Measurements from ENCODE around the gene NUP133. TPM values are rescaled to one million over a fixed set of nuclear protein-coding genes. Genes with fewer than 3 reads are reported as not detected.

NUP133 gene
- total RNA-seq, 1 donor from 2014 or later = 23.4 TPM

DNA sequence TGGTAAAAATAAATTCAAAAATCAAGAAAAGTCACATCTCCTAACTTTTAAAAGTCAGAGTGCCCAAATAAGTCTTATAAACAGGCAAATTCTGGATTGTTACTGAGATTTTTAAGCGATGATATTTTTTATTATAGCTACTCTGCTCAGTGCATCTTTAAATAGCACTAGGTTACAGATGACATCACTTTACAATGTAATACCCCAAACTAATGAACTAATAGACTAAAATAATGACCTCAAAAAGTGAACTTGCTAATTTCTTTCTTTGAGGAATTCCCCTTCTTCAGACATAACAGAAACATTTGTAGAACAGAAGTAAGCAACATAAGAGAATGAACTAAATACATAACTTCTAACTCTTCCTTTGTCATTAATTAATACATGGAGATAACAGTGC, 41.3 kb downstream of the NUP133 start:
- H3K36me3 ChIP-seq (ENCODE audit: control insufficient read depth, insufficient read depth, low read length) = peaks cover 13% of the 10 kb centered on the region
- DNase-seq (ENCODE audit: low read depth) (no peak), FAIRE-seq (no peak)
- TF ChIP-seq, protein P1, sequence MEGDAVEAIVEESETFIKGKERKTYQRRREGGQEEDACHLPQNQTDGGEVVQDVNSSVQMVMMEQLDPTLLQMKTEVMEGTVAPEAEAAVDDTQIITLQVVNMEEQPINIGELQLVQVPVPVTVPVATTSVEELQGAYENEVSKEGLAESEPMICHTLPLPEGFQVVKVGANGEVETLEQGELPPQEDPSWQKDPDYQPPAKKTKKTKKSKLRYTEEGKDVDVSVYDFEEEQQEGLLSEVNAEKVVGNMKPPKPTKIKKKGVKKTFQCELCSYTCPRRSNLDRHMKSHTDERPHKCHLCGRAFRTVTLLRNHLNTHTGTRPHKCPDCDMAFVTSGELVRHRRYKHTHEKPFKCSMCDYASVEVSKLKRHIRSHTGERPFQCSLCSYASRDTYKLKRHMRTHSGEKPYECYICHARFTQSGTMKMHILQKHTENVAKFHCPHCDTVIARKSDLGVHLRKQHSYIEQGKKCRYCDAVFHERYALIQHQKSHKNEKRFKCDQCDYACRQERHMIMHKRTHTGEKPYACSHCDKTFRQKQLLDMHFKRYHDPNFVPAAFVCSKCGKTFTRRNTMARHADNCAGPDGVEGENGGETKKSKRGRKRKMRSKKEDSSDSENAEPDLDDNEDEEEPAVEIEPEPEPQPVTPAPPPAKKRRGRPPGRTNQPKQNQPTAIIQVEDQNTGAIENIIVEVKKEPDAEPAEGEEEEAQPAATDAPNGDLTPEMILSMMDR (IDR thresholded peaks at IDR 0.05; ENCODE audit: insufficient read depth, low read length, severe bottlenecking) = no peak
- H3K27me3 ChIP-seq (ENCODE audit: control insufficient read depth, insufficient read depth, low read length) = no peaks in the 10 kb centered on the region
- H3K4me3 ChIP-seq (ENCODE audit: low read depth, low read length) = no peak overlapping the region

DNA sequence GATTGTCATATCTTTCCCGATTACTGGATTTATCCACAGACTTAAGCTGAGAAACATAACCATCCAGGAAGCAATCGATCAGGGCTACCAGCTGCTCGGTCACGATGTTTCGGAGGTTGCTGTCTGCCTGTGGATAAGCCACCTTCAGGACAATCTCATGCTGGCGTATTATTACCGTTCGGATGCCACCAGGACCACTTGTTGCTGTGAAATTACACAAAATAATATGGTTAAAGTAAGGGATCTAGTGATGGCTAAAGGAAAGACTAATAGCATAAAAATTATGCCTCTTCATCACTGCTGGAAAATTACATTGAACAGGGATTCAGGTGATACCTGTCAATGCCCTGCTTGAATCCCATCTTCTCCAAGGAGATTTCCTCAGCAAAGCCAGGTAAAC, 43.5 kb downstream of the NUP133 start:
- no peak for FAIRE-seq
- Histone ChIP-seq H3K36me3 (ENCODE audit: control insufficient read depth, insufficient read depth, low read length) (peaks cover 14% of the 10 kb centered on the region), H3K27me3 (ENCODE audit: control insufficient read depth, insufficient read depth, low read length) (no peaks in the 10 kb centered on the region), H3K4me3 (ENCODE audit: low read depth, low read length) (no peak overlapping the region)
- no peak for DNase-seq (ENCODE audit: low read depth)
- TF ChIP-seq, protein P1 (IDR thresholded peaks at IDR 0.05; ENCODE audit: insufficient read depth, low read length, severe bottlenecking) = no peak

DNA sequence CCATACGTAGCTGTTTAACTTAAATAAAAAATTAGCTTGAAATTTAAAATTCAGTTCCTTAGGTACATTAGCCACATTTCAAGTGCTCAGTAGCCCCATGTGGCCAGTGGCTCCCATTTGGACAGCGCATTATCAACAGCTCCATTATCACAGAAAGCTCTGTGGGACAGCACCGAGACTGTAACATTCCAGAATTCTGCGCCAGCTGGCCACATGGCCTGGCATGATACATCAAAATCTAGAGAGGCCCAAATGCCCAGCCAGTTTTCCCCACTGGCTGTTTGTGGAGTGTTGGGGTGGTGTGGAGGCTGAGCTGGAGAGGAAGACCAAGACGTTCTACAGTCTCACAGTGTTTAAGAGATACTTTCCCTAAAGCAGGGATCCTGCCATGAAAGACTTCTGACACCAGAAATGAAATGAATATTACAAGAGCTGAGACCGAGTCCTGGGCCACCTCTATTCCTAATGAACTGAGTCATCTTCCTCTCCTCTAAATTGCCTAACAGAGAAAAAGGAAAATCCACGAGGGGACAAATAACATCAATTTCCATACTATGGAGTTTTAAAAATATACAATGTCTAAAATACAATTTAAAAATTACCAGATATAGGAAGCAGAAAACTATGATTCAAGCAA, 47.0 kb downstream of the NUP133 start:
- TF ChIP-seq, protein P1 (IDR thresholded peaks at IDR 0.05; ENCODE audit: insufficient read depth, low read length, severe bottlenecking) = no peak
- Histone ChIP-seq H3K27me3 (ENCODE audit: control insufficient read depth, insufficient read depth, low read length) (no peaks in the 10 kb centered on the region), H3K36me3 (ENCODE audit: control insufficient read depth, insufficient read depth, low read length) (peaks cover 10% of the 10 kb centered on the region), H3K4me3 (ENCODE audit: low read depth, low read length) (no peak overlapping the region)
- no peak for DNase-seq (ENCODE audit: low read depth)
- FAIRE-seq = no peak

DNA sequence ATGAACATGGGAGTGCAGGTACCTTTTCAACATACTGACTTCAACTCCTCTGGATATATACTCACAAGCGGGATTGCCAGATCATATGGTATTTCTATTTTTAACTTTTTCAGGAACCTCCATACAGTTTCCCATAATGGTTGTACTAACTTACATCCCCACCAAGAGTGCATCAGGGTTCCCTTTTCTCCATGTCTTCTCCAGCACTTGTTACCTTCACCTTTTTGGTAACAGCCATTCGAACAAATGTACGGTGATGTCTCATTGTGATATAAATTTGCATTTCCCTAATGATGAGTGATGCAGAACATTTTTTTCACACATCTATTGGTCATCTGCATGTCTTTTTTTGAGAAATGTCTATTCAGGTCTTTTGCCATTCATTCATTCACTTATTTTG, 48.3 kb downstream of the NUP133 start:
- FAIRE-seq (no peak), DNase-seq (ENCODE audit: low read depth) (no peak)
- peaks cover 7% of the 10 kb centered on the region for H3K36me3 ChIP-seq (ENCODE audit: control insufficient read depth, insufficient read depth, low read length)
- TF ChIP-seq, protein P1 (IDR thresholded peaks at IDR 0.05; ENCODE audit: insufficient read depth, low read length, severe bottlenecking) = no peak
- H3K4me3 ChIP-seq (ENCODE audit: low read depth, low read length) = no peak overlapping the region
- no peaks in the 10 kb centered on the region for H3K27me3 ChIP-seq (ENCODE audit: control insufficient read depth, insufficient read depth, low read length)

DNA sequence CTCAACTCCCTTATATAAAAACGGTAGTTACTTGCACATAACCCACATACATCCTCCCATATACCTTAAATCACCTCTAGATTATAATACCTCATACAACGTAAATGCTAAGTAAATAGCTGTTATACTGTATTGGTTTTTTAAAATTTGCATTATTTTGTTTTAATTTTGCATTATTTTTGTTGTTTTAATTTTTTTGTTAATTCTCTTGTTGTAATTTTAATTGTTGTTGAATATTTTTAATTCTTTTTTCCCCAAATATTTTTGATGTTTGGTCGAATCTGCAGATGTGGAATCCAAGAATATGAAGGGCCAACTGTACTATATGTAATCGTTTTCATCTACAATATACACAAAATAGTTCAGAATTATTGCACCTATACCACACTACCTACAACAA, 50.7 kb downstream of the NUP133 start:
- no peak overlapping the region for H3K4me3 ChIP-seq (ENCODE audit: low read depth, low read length)
- no peaks in the 10 kb centered on the region for H3K27me3 ChIP-seq (ENCODE audit: control insufficient read depth, insufficient read depth, low read length)
- TF ChIP-seq, protein P1 (IDR thresholded peaks at IDR 0.05; ENCODE audit: insufficient read depth, low read length, severe bottlenecking) = no peak
- no peak for DNase-seq (ENCODE audit: low read depth)
- H3K36me3 ChIP-seq (ENCODE audit: control insufficient read depth, insufficient read depth, low read length) = peaks cover 5% of the 10 kb centered on the region
- no peak for FAIRE-seq

DNA sequence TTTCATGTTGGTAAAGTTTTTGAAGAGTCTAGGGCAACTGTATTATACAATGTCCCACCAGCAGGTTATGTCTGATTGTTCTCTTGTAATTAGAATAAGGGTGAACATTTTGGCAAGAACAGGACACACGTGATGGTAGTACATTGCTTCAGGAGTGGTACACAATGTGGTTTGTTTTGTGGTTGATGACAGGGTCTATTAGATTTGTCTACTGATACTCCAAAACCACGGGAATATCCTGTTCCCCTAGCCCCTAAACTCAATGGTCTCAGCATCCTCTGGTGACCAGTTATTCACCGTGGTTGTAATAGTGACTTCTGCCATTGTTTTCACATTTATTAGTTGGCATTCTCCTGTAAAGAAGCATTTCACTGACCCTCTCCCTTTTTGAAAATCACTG, 52.1 kb downstream of the NUP133 start:
- Histone ChIP-seq H3K36me3 (ENCODE audit: control insufficient read depth, insufficient read depth, low read length) (peaks cover 3% of the 10 kb centered on the region), H3K4me3 (ENCODE audit: low read depth, low read length) (no peak overlapping the region), H3K27me3 (ENCODE audit: control insufficient read depth, insufficient read depth, low read length) (no peaks in the 10 kb centered on the region)
- DNase-seq (ENCODE audit: low read depth) (peak; percentile 6), FAIRE-seq (no peak)
- TF ChIP-seq, protein P1 (IDR thresholded peaks at IDR 0.05; ENCODE audit: insufficient read depth, low read length, severe bottlenecking) = no peak
